NCI-H2227 (cell line): ENCODE measurements around the gene GRM2.

Experiments used
- DNase-seq: peaks from one replicate; lab custom pipeline; 2025; ENCODE audit not compliant: unreplicated experiment; lab: John Stamatoyannopoulos, UW

The GRM2 gene

DNA sequence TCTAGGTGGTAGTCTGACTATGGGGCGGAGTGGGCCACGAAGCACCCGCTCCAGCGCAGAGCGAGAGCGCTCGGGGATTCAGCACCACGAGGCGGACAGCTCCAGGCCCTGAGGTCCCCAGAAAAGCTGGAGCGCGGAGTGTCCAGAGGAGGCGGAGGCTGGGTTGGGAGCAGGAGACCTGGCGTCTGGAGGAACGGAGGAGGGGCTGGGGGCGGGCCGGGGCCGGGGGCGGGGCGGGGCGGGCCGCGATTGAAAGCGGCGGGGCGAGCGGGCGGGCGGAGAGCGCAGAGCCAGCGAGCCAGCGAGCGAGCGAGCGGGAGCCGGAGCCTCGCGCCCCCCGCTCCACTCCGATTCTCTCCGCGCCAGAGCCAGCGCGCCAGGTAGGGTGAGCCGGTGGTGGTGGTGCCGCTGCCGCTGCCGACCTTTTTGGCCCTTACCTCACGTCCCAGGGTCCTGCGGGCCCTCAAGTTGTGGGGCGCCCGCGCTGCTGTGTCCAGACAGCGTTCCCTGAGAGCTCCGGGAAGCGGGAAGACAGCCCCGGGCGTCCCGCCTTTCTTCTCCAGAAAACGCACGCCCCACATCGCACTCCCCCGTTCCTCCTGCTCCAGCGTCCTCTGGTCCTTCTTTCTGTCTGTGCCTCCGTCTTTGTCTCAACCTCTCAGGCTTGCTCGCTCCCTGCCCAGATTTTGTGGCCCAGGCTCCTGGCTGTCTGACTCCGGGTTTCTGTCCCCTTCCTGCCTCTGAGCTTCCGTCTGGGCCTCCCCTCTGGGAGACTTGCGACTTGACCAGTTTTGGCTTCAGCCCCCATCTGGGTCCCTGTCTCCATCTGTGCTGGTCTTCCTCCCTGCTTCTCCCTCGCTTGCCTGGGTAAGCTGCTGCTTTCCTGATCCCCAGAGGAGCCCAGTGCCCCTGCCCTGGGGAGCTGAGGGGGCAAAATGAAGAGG, at the start of gene GRM2:
GRM2 (plus strand) TSS at position 281 of the 944 bp plus-strand sequence. CDS start 1,916 bp downstream, outside the sequence.
- DNase-seq = peak; percentile 85

DNA sequence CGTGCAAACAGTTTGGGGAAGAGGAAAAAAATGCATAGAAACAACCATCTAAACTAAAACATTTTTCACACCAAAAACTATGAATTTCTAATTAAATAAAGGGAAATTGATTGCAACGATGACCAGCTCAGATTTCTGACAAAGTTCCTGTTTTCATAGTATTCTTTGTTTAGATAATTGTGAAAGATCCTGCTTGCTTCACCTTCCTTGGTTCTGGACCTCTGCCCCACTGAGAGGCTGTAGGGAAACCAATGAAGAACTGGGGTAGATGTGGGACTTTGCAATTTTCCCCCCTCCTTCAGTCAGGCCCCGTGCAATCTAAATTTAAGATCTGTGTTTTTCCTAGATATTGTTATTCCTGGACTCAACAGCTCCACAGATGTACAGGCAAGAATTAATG, 49.6 kb upstream of the GRM2 start:
- no peak for DNase-seq

DNA sequence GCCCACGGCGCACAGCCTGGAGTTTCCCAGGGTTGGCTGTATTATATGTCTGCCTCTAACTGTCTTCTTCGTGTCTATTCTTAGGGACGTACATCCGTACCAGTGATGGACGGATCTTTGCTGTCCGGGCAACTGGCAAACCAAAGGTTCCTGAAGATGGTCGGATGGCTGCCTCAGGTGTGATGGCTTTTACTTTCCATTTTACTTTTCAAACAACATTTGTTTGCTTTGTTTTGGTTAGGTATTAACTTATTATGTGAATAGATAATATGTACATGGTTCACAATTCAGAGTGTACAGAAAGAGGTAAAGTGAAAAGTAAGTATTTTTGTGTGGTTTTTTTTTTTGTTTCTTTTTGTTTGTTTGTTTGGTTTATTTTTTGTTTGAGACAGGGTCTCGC, 46.9 kb upstream of the GRM2 start:
- DNase-seq = no peak

DNA sequence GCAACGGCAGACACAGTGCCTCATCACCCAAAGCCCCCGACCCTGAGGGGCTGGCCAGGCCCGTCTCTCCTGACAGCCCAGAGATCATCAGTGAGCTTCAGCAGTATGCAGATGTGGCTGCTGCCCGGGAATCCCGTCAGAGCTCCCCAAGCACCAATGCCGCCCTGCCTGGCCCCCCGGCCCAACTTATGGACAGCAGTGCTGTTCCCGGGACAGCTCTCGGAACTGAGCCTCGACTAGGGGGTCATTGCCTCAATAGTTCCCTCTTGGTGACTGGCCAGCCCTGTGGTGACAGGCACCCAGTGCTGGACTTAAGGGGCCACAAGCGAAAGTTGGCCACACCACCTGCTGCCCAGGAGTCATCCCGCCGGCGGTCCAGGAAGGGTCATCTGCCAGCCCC, 44.4 kb upstream of the GRM2 start:
- DNase-seq = no peak

DNA sequence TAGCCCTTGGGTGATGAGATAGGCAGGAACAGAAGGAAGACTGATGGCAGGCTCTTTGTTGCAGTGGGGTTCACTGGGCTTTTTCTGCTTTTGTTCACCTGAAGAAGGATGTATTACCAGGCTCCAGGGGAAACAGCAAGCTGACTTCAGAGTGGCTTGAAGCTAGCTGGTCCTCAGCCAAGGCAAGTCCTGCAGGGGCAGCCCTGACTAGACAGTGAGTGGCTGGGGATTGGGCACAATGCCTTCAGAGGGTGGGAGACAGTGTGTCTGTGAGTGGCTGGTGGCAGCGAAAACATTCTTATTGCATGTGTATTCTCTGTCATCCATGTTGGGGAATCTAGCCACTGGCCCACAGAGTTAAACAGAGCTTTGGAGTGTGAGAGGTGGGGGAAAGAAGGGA, 38.1 kb upstream of the GRM2 start:
- DNase-seq = no peak

DNA sequence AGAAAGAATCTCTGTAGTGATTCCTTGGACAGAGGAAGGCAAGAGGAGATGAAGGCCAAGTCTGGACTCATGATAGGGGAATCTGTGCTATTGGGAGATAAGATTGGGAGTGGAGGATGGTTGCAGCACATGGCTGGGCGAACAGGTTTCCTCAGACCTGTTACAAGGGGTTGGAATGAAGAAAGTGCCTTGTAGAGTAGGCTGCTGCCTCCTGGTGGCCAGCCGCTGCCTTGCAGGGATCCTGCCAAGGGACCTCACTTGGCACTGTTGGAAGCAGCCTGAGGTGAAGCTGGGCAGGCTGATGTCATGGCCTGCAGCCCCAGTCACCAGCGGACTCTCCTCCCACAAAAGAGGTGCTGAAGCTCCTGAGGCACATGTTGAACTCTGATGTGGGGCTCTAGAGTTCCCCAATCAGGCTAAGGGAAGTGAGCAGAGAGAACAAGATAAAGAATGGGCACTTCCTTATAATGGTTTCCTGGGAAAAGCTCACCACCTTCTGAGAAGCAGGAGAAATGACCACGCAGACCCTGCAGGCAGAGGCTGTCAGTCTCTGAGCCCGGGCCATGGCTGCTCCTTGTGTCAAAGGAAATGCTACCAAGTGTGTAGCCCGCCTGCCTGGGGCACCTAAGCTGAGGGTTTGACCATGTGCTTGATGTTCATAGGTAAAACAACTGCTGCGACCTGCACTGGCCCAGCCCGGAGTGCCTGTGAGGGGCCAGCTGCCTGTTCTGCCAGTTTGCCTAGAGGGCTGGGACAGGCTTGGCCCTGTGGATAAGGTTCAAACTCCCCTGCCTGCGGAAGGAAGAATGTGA, 37.4 kb upstream of the GRM2 start:
- peak; percentile 82 for DNase-seq

DNA sequence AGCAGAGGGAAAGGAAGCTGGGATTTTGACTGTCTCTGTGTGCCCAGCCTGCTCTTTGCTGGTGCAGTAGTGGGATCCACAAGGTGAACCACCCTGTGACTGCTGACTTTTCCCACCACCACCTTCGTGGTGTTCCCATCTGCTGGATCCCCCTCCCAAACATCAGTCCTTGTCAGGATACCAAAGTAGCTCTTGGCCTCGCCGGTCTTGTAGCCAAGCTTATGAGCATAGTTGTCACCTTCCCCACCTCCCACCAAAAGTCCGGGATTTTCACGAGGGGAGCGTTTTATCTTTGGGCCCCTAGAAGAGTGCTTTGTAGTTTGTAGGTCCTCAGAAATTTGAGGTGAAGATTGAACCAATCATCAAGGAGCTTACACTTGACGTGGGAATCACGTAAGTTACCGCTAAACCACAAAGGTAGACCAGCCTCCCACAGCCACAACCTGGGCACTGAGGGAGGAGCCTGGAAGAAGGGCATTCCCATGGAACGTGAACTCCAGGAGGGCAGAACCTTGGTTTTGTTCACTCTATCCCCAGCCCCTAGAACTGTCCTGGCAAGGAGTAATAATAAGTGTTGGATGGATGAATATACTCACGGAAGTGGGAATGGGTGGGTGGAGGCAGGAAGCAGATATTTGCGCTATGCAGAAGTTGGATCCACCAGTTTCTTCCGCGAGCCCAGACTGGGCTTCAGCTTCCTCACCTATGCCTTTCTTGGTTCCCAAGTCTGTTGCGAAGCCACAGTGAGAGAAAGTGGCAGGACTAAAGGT, 36.6 kb upstream of the GRM2 start:
- peak; percentile 9 for DNase-seq

DNA sequence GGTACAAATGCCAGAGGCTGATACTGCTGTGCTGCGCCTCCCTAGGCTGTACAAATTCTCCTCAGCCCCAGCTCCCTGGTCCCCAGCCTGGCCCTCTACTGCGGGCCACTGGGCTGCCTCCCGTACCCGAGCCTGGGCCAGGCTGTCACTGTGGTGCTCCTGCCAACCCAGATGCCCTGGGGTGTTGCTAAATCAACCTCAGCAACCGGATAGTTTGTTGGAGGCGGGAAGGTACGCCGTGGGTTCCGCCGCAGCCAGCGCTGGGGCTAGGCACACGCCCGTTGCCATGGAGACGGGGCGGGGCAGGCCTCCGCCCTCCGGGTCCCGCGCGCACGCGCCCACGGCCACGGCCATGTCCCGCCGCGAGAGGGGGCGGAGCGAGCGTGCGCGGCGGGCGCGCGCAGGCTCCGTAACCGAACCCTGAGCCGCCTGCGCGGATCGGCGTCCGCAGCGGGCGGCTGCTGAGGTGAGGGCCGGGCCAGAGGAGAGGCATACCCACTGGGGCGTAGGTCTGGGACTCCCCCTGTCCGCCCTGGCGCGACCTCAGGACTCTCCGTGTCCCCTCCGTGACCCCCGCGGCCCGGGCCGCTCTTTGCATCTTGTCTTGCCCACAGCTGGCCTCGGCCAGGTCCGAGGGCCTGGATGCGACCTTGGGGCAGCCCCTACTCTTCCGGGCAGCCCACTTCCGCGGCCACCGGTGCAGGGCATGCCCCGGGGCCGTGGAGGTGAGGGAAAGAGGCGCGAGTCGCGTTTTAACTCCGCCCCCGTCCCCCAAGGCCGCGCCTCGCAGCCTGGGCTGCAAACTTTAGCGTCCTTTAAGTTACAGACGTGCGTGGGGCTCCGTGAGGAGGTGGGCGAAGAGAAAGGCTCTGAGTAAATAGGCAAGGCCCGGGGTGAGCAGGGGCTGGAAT, 35.8 kb upstream of the GRM2 start, which contains the start of gene TEX264:
TEX264 (plus strand) TSS at position 430 of the 911 bp plus-strand sequence. CDS start 3,053 bp downstream, outside the sequence.
- peak; percentile 90 for DNase-seq

DNA sequence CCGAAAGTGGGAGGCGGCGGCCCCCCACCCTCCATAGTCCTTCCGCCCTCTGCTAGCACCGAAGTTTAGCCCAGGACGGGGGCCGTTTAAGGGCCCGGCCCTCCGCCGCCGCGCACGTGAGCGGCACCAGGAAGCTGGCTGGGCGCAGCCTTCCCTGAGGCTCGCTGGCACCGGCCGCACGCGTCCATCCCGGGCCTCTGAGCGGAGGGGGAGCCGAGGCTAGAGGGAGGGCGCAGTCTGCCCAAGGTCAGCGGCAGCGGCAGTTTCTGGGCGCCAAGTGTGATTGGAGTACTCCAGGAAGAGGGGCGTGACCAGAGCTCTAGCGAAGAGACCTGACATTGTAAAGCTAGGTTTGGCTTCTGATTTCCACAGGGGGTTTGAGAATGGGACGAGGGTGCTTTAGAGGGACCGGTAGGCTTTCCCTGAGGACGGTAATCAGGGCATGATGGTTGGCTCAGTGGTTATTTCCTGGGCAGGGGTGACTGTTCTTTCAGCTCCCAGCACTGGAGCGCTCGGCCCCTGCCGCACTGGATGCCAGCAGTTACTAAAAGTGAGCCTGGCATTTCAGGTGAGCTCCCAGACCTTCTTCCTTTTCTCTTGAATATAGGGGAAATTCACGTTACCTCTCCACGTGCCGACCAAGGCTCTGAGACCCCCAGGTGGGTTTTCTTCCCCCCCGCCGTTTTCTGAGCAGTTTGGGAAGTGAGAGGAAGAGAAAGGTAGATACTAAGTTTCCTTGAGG, 35.0 kb upstream of the GRM2 start:
- DNase-seq = peak; percentile 54

DNA sequence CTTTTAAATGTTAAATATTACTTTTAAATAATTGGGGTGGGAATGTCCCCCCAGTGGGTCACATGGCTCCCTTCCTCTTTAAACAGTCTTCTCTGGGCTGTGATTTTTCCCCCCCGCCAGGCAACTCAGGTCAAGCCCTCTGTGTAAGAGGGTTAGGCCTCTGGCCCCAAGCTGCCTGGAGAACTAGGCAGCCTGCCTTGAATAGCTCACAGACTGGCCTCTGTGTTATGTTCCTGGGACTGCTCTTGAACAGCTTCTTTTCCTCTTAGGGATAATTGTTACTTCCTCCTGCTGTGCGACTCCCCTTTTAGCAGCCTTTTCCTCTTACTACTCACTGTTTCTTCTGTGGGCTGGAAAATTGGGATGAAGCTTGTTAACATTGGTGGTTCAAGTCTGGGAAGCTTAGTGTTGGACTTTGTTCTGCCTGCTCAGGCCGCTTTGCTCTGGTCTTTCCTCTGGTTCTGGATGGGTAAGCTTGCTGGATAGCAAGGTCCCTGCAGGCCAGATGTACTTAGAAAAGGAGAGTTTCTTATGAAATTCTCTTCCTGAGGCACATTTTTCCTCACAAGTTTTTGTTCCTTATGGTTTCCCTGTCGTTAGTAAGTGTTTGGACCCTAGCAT, 33.6 kb upstream of the GRM2 start:
- DNase-seq = peak; percentile 16

DNA sequence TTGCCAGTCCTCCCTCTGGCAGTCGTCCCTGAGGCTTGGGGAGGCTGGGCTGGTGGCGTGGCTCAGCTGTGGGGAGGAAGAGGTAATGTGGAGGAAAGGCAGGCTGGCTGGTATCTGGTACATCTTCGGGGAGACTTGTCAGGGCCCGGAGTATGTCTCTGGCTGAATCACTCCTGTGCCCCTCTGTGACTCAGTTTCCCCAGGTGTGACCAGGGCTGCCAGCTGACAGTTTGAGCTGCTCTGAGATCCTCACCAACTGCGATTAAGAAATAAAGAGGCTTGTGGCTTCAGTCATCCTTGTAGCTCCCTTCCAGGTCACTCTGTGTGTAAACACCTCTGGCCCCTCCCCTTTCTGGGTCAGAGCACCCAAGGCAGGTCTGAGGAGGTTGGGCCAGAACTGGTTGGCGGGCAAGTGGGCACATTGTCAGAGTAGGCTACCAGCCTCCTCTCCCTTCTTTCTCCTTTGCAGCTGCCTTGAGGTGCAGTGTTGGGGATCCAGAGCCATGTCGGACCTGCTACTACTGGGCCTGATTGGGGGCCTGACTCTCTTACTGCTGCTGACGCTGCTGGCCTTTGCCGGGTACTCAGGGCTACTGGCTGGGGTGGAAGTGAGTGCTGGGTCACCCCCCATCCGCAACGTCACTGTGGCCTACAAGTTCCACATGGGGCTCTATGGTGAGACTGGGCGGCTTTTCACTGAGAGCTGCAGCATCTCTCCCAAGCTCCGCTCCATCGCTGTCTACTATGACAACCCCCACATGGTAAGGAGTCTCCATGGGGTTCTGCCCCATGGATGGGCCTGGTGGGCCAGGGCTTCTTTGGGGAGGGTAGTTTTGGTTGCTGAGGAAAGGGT, 32.8 kb upstream of the GRM2 start:
- DNase-seq = no peak

DNA sequence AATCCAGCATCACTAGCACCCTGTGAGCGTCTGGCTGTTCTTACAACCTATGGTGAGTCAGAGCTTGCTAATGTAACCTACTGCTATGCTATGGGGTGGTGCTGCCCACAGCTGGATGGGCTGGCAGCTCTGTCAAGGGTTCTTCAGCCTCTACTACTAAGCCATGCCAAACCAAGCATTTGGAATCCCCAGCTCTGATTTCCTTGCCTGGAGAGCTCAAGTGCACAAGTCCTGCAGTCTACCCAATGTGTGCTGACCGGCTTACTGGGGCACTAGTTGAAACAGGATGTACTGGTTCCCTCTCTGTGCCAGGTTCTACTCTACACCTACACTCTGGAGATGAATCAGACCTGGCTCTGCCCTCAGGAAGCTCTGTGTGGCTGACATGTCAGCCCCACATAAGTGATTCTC, 31.7 kb upstream of the GRM2 start:
- no peak for DNase-seq

DNA sequence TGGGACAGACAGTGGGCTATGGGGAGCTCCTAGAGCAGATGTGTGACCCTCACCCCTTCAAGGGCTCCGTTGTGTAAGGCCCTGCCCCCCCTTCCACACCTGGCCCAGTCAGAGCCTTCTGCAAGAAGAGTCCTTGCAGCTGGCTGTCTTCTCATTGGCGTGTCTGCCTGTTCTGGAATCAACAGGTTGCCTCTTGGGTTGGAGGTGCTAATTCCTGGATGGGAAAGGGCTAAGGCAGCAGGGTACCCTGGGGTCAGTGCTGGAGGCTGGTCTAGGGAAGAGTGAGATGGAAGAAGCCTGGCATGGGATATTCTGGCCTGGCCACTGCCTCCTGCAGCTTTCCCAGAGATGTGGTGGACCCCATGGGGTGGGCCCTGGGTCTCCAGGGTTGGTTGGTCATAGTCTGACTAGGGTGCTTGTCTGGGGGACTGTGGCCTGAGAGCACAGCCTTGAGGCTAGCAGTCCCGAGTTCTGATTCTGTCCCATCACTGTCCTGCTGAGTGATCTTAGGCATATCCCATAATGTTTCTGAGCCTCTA, 30.7 kb upstream of the GRM2 start:
- DNase-seq = no peak

DNA sequence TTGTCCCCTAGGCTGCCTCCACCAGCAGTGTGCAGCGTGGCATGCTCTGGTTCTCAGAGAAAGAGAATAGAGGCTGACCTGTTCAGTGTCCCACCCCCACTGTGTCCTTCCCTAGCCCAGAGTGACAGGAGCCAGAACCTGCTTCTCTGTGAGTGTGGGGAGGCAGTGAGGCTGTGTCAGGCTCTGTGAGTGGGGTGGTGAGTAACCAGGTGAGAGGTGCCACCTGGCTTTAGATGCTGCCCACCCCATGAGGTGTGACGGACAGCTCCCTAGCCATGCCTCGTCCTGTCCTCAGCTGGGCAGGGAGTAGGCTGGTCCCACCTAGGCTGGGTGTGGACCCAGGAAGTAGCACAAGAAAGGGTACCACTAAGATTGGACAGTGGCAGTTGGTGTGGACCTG, 29.5 kb upstream of the GRM2 start:
- DNase-seq = no peak

DNA sequence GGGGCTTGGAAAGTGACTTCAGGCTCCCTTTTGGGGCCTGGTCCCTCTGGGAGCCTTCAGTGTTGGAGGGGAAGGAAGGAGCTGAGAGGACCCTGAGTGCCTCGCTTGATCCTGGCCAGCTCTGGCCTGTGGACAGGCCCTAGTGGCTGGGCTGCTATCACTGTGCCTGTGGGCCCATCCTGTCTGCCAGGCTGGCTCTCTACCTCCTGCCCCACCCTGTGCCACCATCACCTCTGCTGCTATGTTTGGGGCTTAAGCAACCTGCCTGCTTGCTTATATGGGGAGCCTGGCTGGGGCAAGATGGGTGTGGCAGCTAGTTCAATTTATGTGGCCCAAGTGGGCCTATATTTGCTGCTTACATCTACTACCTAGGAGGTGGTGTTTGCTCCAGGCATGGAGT, 28.7 kb upstream of the GRM2 start:
- DNase-seq = no peak

DNA sequence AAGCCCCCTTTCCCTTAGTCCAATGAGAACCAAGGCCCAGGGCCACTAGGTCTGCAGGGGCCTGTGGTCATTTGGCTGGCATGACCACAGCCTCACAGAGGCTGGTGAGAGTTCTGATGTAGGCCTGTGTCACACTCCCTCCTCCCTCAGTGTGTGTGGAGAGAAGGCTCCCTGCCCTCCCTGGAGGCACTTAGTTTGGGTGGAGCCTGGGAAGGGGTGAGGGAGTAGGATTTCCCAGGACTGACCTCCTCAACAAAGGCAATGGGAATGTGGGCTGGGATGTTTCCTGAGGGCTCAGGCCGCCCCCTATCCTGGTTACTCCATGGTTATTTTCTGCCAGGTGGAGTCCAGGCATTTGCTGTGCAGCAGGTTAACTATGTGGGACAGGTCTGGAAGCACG, 28.2 kb upstream of the GRM2 start:
- DNase-seq = no peak

DNA sequence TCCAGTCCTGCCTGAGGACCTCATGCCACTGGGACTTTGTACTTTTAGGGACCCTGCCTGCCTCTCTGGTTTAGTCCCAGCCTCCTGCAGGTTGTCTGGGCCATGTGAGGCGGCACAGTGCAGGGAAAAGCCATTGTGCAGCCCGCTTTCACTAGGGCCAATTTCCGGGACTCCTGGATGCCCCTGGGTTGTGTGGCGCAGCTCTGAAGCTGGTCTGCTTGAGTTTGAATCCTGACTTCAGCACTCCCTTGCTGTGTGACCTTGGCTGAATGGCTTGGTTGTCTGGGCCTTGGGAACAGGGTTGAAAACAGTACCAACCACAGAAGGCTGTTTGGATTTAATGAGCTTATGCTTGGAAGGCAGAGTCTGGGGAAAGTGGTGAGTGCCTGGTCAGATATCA, 27.6 kb upstream of the GRM2 start:
- no peak for DNase-seq

DNA sequence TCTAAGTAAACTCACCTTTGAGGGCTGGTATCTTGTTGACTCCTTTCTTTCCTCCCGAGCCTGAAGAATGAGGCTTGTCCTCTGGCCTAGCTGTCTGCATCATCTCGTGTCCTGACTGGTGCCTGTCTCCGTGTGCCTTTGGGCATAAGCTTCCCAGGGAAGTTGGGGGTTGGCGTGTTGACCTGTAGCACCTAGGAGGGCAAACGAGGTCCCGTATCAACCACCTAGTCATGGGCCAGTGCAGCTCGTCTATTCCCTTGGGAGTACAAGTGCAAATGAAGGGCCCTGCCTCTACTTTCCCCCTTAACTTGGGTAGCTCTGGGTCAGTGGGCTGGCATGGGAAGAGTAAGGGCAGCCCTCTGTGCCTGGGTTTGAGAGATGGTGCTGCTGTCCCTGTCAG, 27.1 kb upstream of the GRM2 start:
- no peak for DNase-seq
